Skeletal muscle tissue (tissue), 4 donors: ENCODE results near the gene PLEKHA7. TPM values are rescaled to one million over a fixed set of nuclear protein-coding genes. Genes with fewer than 3 reads are reported as not detected.

ENCODE experiments used
- H3K27ac ChIP-seq: one replicate; pipeline ENCODE4 v1.7.0; 2013; ENCODE audit warnings: mild to moderate bottlenecking, low read depth, low read length, inconsistent platforms
- H3K27me3 ChIP-seq, 3 donors: one replicate each; pipeline ENCODE4 v1.7.0; 2013; ENCODE audit warnings: low read length in 3 of 3; ENCODE audit not compliant: control insufficient read depth in 3 of 3, insufficient read depth in 3 of 3
- H3K36me3 ChIP-seq, 3 donors: one replicate each; pipeline ENCODE4 v1.7.0; 2013; ENCODE audit warnings: low read length in 3 of 3; ENCODE audit not compliant: control insufficient read depth in 3 of 3, insufficient read depth in 3 of 3
- H3K4me1 ChIP-seq, 3 donors: one replicate each; pipeline ENCODE4 v1.7.0; 2013; ENCODE audit warnings: low read length in 3 of 3, mild to moderate bottlenecking in 3 of 3; ENCODE audit not compliant: control insufficient read depth in 3 of 3, insufficient read depth in 3 of 3
- H3K4me3 ChIP-seq, 3 donors: one replicate each; pipeline ENCODE4 v1.7.0; 2013; ENCODE audit warnings: low read length in 3 of 3
- H3K9ac ChIP-seq, 3 donors: one replicate each; pipeline ENCODE4 v1.7.0; 2013; ENCODE audit warnings: low read length in 3 of 3, mild to moderate bottlenecking in 3 of 3, moderate library complexity in 2 of 3, low read depth in 1 of 3
- H3K9me3 ChIP-seq, 3 donors: one replicate each; pipeline ENCODE4 v1.7.0; 2013; ENCODE audit warnings: low read length in 3 of 3; ENCODE audit not compliant: control insufficient read depth in 3 of 3
- total RNA-seq: library from RNA; depleted of rRNA; stranded (reverse); fragments of >200 nt; gene quantifications from one replicate; pipeline ENCODE4 v1.2.3, GENCODE V29; 2014
- donor health status: Osteomylitis.

Gene PLEKHA7
- total RNA-seq, 1 donor from 2014 or later, result 5.2 TPM

GRCh38 chr11:16743478-16743877 lies 270.7 kb downstream of the PLEKHA7 start:
- Histone ChIP-seq H3K4me3 (no peak overlapping the region), H3K36me3 (peaks cover 0 to 27% (median 15%) of the 10 kb centered on the region in 3 donors), H3K4me1 (peaks cover 26 to 35% (median 26%) of the 10 kb centered on the region in 3 donors), H3K27me3 (no peaks in the 10 kb centered on the region), H3K9me3 (no peaks in the 10 kb centered on the region), H3K9ac (no peak overlapping the region), H3K27ac (no peak overlapping the region)

- Histone ChIP-seq H3K4me1 (peaks cover 22 to 31% (median 23%) of the 10 kb centered on the region in 3 donors), H3K4me3 (peak overlapping the region in 1 of 3 donors; percentile 14), H3K9me3 (no peaks in the 10 kb centered on the region), H3K27ac (no peak overlapping the region), H3K9ac (no peak overlapping the region), H3K27me3 (no peaks in the 10 kb centered on the region), H3K36me3 (peaks cover 0 to 13% (median 0%) of the 10 kb centered on the region in 3 donors)
Measured at GRCh38 chr11:16741473-16741872, 272.7 kb downstream of the PLEKHA7 start.

GRCh38 chr11:16738947-16739815 lies 275.0 kb downstream of the PLEKHA7 start:
- H3K4me1 ChIP-seq, result peaks cover 17 to 30% (median 18%) of the 10 kb centered on the region in 3 donors

GRCh38 chr11:16738193-16738946 lies 275.8 kb downstream of the PLEKHA7 start, which contains the start of gene C11orf58:
TSS of gene C11orf58 (plus strand) at chr11:16738647. CDS start at chr11:16738779, 132 bp downstream.
- Histone ChIP-seq H3K9me3 (no peaks in the 10 kb centered on the region), H3K9ac (peak within 1 kb of the TSS; percentile 99 to 100 (median 99)), H3K4me1 (peaks cover 17 to 26% (median 18%) of the 10 kb centered on the region in 3 donors), H3K27me3 (no peaks in the 10 kb centered on the region), H3K27ac (peak within 1 kb of the TSS; percentile 97), H3K36me3 (peaks cover 0 to 5% (median 0%) of the 10 kb centered on the region in 3 donors), H3K4me3 (peak within 1 kb of the TSS; percentile 82 to 100 (median 97))

More at GRCh38 chr11:16738947-16739815, 275.0 kb downstream of the PLEKHA7 start:
- Histone ChIP-seq H3K9me3 (no peaks in the 10 kb centered on the region), H3K9ac (peak overlapping the region; percentile 99 to 100 (median 99)), H3K27ac (peak overlapping the region; percentile 97), H3K27me3 (no peaks in the 10 kb centered on the region), H3K36me3 (peaks cover 0 to 5% (median 0%) of the 10 kb centered on the region in 3 donors), H3K4me3 (peak overlapping the region; percentile 82 to 100 (median 97))

DNA sequence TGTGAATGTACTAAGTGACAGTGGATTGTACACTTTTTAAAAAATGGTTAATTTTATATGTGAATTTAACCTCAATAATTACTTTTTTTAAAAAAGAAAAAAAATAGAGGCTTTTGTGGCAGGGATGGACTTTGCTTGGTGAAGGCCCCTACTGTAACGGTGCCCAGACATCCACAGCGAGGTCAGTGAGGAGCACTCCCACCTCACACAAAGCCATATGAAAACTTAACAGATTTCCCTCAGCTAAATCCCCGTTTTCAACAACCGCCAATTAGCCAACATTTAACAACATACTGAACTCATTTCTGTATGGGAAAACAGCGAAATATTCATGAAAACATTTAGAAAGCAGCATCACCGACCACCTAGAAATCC lies 276.4 kb downstream of the PLEKHA7 start:
- no peaks in the 10 kb centered on the region for H3K9me3 ChIP-seq
- H3K27me3 ChIP-seq, result no peaks in the 10 kb centered on the region
- peaks cover 0 to 5% (median 0%) of the 10 kb centered on the region in 3 donors for H3K36me3 ChIP-seq
- peak overlapping the region; percentile 82 to 100 (median 97) for H3K4me3 ChIP-seq
- peak overlapping the region; percentile 97 for H3K27ac ChIP-seq
- peaks cover 17 to 26% (median 18%) of the 10 kb centered on the region in 3 donors for H3K4me1 ChIP-seq
- peak overlapping the region; percentile 99 to 100 (median 99) for H3K9ac ChIP-seq

Other genes with a start within 250 kb of the PLEKHA7 start
- gene RPS13, start 63.3 kb upstream of the PLEKHA7 start, total RNA-seq, result 3,269 TPM
- 19.3 TPM for gene PIK3C2A, start 193.6 kb upstream of the PLEKHA7 start, total RNA-seq